Osteoblast (primary cell): Measurements from ENCODE around the gene RAB12. TPM values are rescaled to one million over a fixed set of nuclear protein-coding genes. Genes with fewer than 3 reads are reported as not detected.
A peak's percentile ranks its signal among the peaks of the same experiment; 100 is the strongest.

Experiments used
- DNase-seq: peaks from one replicate; pipeline ENCODE4 v3.0.0; 2011; ENCODE audit warnings: low spot score, mixed read lengths; ENCODE audit not compliant: insufficient read length; ENCODE audit errors: missing footprints
- H2AFZ ChIP-seq: 2 replicates; pipeline ENCODE4 v1.6.0; 2011; ENCODE audit warnings: mild to moderate bottlenecking, low read length
- H3K27ac ChIP-seq: 2 replicates; pipeline ENCODE4 v1.5.1; 2011; ENCODE audit warnings: mild to moderate bottlenecking, low read depth, low read length, moderate library complexity
- H3K27me3 ChIP-seq: 2 replicates; pipeline ENCODE4 v1.6.0; 2012; ENCODE audit warnings: mild to moderate bottlenecking, control low read depth, inconsistent platforms, low read length, moderate library complexity; ENCODE audit not compliant: insufficient read depth
- H3K36me3 ChIP-seq: 2 replicates; pipeline ENCODE4 v1.5.1; 2011; ENCODE audit warnings: mild to moderate bottlenecking, low read length, control low read depth, moderate library complexity; ENCODE audit not compliant: insufficient read depth
- H3K4me1 ChIP-seq: 2 replicates; pipeline ENCODE4 v1.5.1; 2011; ENCODE audit warnings: mild to moderate bottlenecking, low read length, control low read depth, moderate library complexity; ENCODE audit not compliant: insufficient read depth
- H3K4me2 ChIP-seq: 2 replicates; pipeline ENCODE4 v1.6.0; 2011; ENCODE audit warnings: mild to moderate bottlenecking, low read length; ENCODE audit not compliant: insufficient read depth
- H3K4me3 ChIP-seq: fragments of 200-600 bp; sonication (generic); 3 replicates; pipeline ENCODE4 v1.5.1; 2012; ENCODE audit warnings: mild to moderate bottlenecking, low read length, inconsistent platforms; ENCODE audit not compliant: insufficient read depth
- H3K79me2 ChIP-seq: 2 replicates; pipeline ENCODE4 v1.6.0; 2012; ENCODE audit warnings: mild to moderate bottlenecking, low read length, control low read depth, inconsistent platforms; ENCODE audit not compliant: insufficient read depth
- H3K9me3 ChIP-seq: 2 replicates; pipeline ENCODE4 v1.5.1; 2011; ENCODE audit warnings: low read depth, low read length, control low read depth
- H4K20me1 ChIP-seq: 2 replicates; pipeline ENCODE4 v1.6.0; 2012; ENCODE audit warnings: mild to moderate bottlenecking, low read length, control low read depth; ENCODE audit not compliant: insufficient read depth
- CTCF ChIP-seq: IDR thresholded peaks from 2 replicates; pipeline ENCODE4 v1.5.1; 2011; ENCODE audit warnings: mild to moderate bottlenecking, low read depth, low read length, moderate library complexity; ENCODE audit errors: extremely low read depth
- total RNA-seq: library from RNA; depleted of rRNA; stranded (reverse); fragments of >200 nt; gene quantifications from 2 replicates; pipeline ENCODE4 v1.2.3, GENCODE V29; 2012

Gene RAB12
- total RNA-seq, 1 donor: 49.2 TPM

- Histone ChIP-seq H3K36me3 (no peaks in the 10 kb centered on the region), H4K20me1 (no peaks in the 10 kb centered on the region), H3K27ac (no peak overlapping the region), H3K79me2 (no peaks in the 10 kb centered on the region), H3K9me3 (no peaks in the 10 kb centered on the region), H2AFZ (no peak overlapping the region), H3K4me3 (no peak overlapping the region), H3K27me3 (no peaks in the 10 kb centered on the region), H3K4me1 (peaks cover 6% of the 10 kb centered on the region), H3K4me2 (no peak overlapping the region)
- no peak for DNase-seq
- no peak for TF ChIP-seq CTCF
These were observed 58.6 kb downstream of the RAB12 start for GRCh38 chr18:8667846-8668245.

DNA sequence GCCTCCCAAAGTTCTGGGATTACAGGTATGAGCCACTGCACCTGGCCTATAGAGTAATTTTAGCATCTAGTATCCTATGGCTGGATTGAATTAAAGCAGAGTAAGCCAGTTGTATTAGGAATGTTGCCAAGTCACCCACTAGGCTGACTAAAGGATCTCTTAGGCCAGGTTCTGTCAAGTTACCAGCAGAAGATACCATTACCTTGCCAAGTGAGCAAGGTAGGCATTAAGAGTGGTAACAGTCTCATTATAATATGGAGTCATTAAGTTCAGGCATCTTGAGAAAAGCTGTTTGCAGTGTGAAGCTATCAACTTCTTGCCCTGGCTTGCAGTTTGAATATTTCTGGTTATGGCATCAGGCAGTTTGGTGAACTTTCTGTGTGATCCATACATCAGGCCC is 59.1 kb downstream of the RAB12 start:
- no peaks in the 10 kb centered on the region for H3K79me2 ChIP-seq
- no peaks in the 10 kb centered on the region for H3K36me3 ChIP-seq
- H3K9me3 ChIP-seq: no peaks in the 10 kb centered on the region
- no peak overlapping the region for H2AFZ ChIP-seq
- no peak for TF ChIP-seq CTCF
- H3K27me3 ChIP-seq: no peaks in the 10 kb centered on the region
- H3K4me1 ChIP-seq: peaks cover 6% of the 10 kb centered on the region
- H3K27ac ChIP-seq: no peak overlapping the region
- H3K4me2 ChIP-seq: no peak overlapping the region
- no peaks in the 10 kb centered on the region for H4K20me1 ChIP-seq
- no peak for DNase-seq
- no peak overlapping the region for H3K4me3 ChIP-seq

DNA sequence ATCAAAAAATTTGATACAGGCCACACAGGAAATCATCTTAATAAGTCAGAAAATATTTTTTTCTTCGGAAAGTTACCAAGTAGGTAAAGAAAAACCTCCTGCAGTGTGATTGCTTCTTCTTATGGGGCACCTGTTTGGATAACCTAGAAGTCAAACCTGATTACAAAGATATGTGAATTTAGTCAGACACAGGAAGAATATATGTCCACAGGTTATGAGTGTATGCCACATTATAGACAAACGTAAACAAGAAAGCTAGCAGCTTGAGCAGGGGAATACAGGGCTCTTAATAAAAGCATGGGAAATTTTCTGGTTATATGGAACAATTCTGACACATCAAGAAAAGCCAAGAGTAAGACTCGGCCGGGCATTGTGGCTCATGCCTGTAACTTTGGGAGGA is 60.3 kb downstream of the RAB12 start:
- Histone ChIP-seq H3K9me3 (no peaks in the 10 kb centered on the region), H3K4me2 (no peak overlapping the region), H4K20me1 (no peaks in the 10 kb centered on the region), H3K4me1 (peaks cover 6% of the 10 kb centered on the region), H3K27me3 (no peaks in the 10 kb centered on the region), H3K4me3 (no peak overlapping the region), H3K79me2 (no peaks in the 10 kb centered on the region), H2AFZ (no peak overlapping the region), H3K27ac (no peak overlapping the region), H3K36me3 (no peaks in the 10 kb centered on the region)
- DNase-seq: no peak
- no peak for TF ChIP-seq CTCF

GRCh38 chr18:8673256-8674209 is 64.3 kb downstream of the RAB12 start:
- Histone ChIP-seq H3K27ac (no peak overlapping the region), H2AFZ (peak overlapping the region; percentile 87)
- TF ChIP-seq CTCF: no peak

More at GRCh38 chr18:8673256-8674209, 64.3 kb downstream of the RAB12 start:
- no peaks in the 10 kb centered on the region for H4K20me1 ChIP-seq
- H3K79me2 ChIP-seq: no peaks in the 10 kb centered on the region
- H3K9me3 ChIP-seq: no peaks in the 10 kb centered on the region
- DNase-seq: no peak
- H3K4me3 ChIP-seq: no peak overlapping the region
- no peaks in the 10 kb centered on the region for H3K27me3 ChIP-seq
- peak overlapping the region; percentile 66 for H3K4me2 ChIP-seq
- no peaks in the 10 kb centered on the region for H3K4me1 ChIP-seq
- no peaks in the 10 kb centered on the region for H3K36me3 ChIP-seq
